ENCODE data around the gene GRK5. TPM values are rescaled to one million over a fixed set of nuclear protein-coding genes. Genes with fewer than 3 reads are reported as not detected.

Gene GRK5
- polyA plus RNA-seq, 1 donor from 2014 or later: 34.9 TPM

DNA sequence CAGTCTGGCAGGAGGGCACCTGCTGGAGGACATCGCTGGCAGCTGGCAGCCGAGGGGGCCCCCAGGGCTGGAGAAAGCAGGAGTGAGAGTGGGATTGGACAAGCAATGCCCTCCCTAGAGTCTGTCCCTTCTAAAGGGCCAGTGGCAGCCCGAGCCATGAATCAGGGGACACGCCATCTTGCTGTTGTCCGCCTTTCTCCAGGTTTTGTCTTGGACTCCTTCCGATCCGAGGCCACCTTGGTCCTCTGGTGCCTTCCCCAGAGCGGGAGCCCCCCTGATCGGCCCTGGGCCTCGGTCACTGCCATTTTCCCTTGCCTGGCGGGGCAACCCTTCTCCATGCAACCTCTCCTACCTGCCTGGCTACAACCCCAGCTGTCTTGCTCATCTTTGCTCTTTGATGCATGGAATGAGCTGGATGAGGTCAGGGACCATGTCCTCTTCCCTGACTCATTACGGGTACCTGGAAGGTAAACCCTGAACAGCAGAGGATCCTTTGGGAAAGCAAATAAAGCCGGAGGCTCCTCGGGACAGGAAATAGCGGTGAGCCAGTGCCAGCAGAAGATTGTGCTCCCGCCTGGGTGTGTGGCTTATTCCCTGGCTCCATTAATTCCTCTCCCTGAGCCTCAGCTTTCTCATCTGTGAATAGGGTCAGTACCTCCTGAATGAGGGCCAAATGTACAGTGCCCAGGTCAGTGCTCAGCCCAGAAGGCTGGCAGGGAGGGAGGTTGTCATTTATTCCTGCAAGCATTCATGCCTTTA, 112.0 kb downstream of the GRK5 start:
- H3K9me3 ChIP-seq (ENCODE audit: low read length): no peaks in the 10 kb centered on the region
- no peak overlapping the region for H3K4me2 ChIP-seq (ENCODE audit: low read length)
- no peaks in the 10 kb centered on the region for H3F3A ChIP-seq (ENCODE audit: insufficient read depth, low read length, poor library complexity, severe bottlenecking)
- H3K9ac ChIP-seq (ENCODE audit: low read length): no peak overlapping the region
- no peaks in the 10 kb centered on the region for H3K9me2 ChIP-seq (ENCODE audit: insufficient read depth, low read length)
- H3K27me3 ChIP-seq (ENCODE audit: insufficient read depth, low read depth, low read length): no peaks in the 10 kb centered on the region
- H3K27ac ChIP-seq (ENCODE audit: low read length): no peak overlapping the region
- no peak for TF ChIP-seq RAD21 (conservative IDR thresholded peaks at IDR 0.05)
- TF ChIP-seq, protein P1, sequence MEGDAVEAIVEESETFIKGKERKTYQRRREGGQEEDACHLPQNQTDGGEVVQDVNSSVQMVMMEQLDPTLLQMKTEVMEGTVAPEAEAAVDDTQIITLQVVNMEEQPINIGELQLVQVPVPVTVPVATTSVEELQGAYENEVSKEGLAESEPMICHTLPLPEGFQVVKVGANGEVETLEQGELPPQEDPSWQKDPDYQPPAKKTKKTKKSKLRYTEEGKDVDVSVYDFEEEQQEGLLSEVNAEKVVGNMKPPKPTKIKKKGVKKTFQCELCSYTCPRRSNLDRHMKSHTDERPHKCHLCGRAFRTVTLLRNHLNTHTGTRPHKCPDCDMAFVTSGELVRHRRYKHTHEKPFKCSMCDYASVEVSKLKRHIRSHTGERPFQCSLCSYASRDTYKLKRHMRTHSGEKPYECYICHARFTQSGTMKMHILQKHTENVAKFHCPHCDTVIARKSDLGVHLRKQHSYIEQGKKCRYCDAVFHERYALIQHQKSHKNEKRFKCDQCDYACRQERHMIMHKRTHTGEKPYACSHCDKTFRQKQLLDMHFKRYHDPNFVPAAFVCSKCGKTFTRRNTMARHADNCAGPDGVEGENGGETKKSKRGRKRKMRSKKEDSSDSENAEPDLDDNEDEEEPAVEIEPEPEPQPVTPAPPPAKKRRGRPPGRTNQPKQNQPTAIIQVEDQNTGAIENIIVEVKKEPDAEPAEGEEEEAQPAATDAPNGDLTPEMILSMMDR (IDR thresholded peaks at IDR 0.05; ENCODE audit: poor library complexity, severe bottlenecking): no peak
- TF ChIP-seq SMC3 (conservative IDR thresholded peaks at IDR 0.05; ENCODE audit: poor library complexity): no peak
- no peak for TF ChIP-seq EZH2 (IDR thresholded peaks at IDR 0.05; ENCODE audit: borderline replicate concordance, insufficient read depth, low read length, poor library complexity, severe bottlenecking)
- TF ChIP-seq REST (IDR thresholded peaks at IDR 0.05; ENCODE audit: borderline replicate concordance): no peak
- TF ChIP-seq POLR2AphosphoS5 (IDR thresholded peaks at IDR 0.05): no peak
- no peak for TF ChIP-seq TAF1 (IDR thresholded peaks at IDR 0.05; ENCODE audit: low read depth)
- no peak for TF ChIP-seq EP300 (conservative IDR thresholded peaks at IDR 0.05; ENCODE audit: poor library complexity, severe bottlenecking)
- TF ChIP-seq MXI1 (conservative IDR thresholded peaks at IDR 0.05; ENCODE audit: poor library complexity, severe bottlenecking): no peak
- no peak overlapping the region for H3K4me3 ChIP-seq (ENCODE audit: low read length)
- H4K20me1 ChIP-seq (ENCODE audit: insufficient read depth): no peaks in the 10 kb centered on the region
- H2AFZ ChIP-seq (ENCODE audit: low read depth, low read length): no peak overlapping the region
- H3K79me2 ChIP-seq (replicated peaks; ENCODE audit: insufficient read depth, low read length): no peaks in the 10 kb centered on the region
- H3K36me3 ChIP-seq (ENCODE audit: insufficient read depth, low read length): no peaks in the 10 kb centered on the region

GRCh38 chr10:119319920-119320258, 112.5 kb downstream of the GRK5 start:
- H4K20me1 ChIP-seq (ENCODE audit: insufficient read depth): no peaks in the 10 kb centered on the region
- TF ChIP-seq EP300 (conservative IDR thresholded peaks at IDR 0.05; ENCODE audit: poor library complexity, severe bottlenecking) (no peak), REST (IDR thresholded peaks at IDR 0.05; ENCODE audit: borderline replicate concordance) (no peak), SMC3 (conservative IDR thresholded peaks at IDR 0.05; ENCODE audit: poor library complexity) (no peak)
- TF ChIP-seq, protein P1 (IDR thresholded peaks at IDR 0.05; ENCODE audit: poor library complexity, severe bottlenecking): no peak
- H3K27ac ChIP-seq (ENCODE audit: low read length): no peak overlapping the region
- no peaks in the 10 kb centered on the region for H3K9me2 ChIP-seq (ENCODE audit: insufficient read depth, low read length)
- H3K27me3 ChIP-seq (ENCODE audit: insufficient read depth, low read depth, low read length): no peaks in the 10 kb centered on the region
- H3K9me3 ChIP-seq (ENCODE audit: low read length): no peaks in the 10 kb centered on the region
- no peak overlapping the region for H3K9ac ChIP-seq (ENCODE audit: low read length)
- H3K4me2 ChIP-seq (ENCODE audit: low read length): no peak overlapping the region
- no peaks in the 10 kb centered on the region for H3K36me3 ChIP-seq (ENCODE audit: insufficient read depth, low read length)
- H3K4me3 ChIP-seq (ENCODE audit: low read length): no peak overlapping the region
- no peaks in the 10 kb centered on the region for H3F3A ChIP-seq (ENCODE audit: insufficient read depth, low read length, poor library complexity, severe bottlenecking)
- H3K79me2 ChIP-seq (replicated peaks; ENCODE audit: insufficient read depth, low read length): no peaks in the 10 kb centered on the region
- no peak overlapping the region for H2AFZ ChIP-seq (ENCODE audit: low read depth, low read length)
